GM18508 (cell line): ENCODE results near the gene DNAH11.
"Not testable (repeated sequence)": the region's sequence is repeated elsewhere in the genome, so short reads cannot be mapped to it uniquely, and the experiment has no call there.

ENCODE experiments used
- ATAC-seq: cut with Tn5 transposase; IDR thresholded peaks from one replicate; pipeline ENCODE4 v1.9.1; 2021; ENCODE audit warnings: moderate number of reproducible peaks; ENCODE audit not compliant: insufficient read depth, unreplicated experiment

DNAH11 gene

GRCh38 chr7:21542891-21543527, at the start of gene DNAH11:
Gene DNAH11 (plus strand): TSS chr7:21543039. CDS start chr7:21543246, 207 bp downstream.
- ATAC-seq = no peak

GRCh38 chr7:21495731-21496130, 47.1 kb upstream of the DNAH11 start:
- no peak for ATAC-seq

GRCh38 chr7:21497072-21497471, 45.8 kb upstream of the DNAH11 start:
- no peak for ATAC-seq

GRCh38 chr7:21500117-21500832, 42.6 kb upstream of the DNAH11 start:
- ATAC-seq = no peak

- no peak for ATAC-seq
These were observed 38.8 kb upstream of the DNAH11 start for GRCh38 chr7:21504021-21504420.

- no peak for ATAC-seq
These were observed 35.1 kb upstream of the DNAH11 start for GRCh38 chr7:21507627-21508343.

GRCh38 chr7:21508538-21508937, 34.3 kb upstream of the DNAH11 start:
- no peak for ATAC-seq

- no peak for ATAC-seq
These were observed 28.8 kb upstream of the DNAH11 start for GRCh38 chr7:21514062-21514461.

- no peak for ATAC-seq
These were observed 18.2 kb upstream of the DNAH11 start for GRCh38 chr7:21524680-21525079.

- ATAC-seq = no peak
These were observed 16.8 kb upstream of the DNAH11 start for GRCh38 chr7:21526007-21526406.

- ATAC-seq = no peak
These were observed 16.4 kb upstream of the DNAH11 start for GRCh38 chr7:21526448-21526847.

- ATAC-seq = not testable (repeated sequence)
These were observed 10.4 kb upstream of the DNAH11 start for GRCh38 chr7:21532485-21532884.

GRCh38 chr7:21533646-21534045, 9.2 kb upstream of the DNAH11 start:
- ATAC-seq = not testable (repeated sequence)

GRCh38 chr7:21536445-21537118, 6.3 kb upstream of the DNAH11 start:
- ATAC-seq = not testable (repeated sequence)

- no peak for ATAC-seq
These were observed 3.8 kb upstream of the DNAH11 start for GRCh38 chr7:21538936-21539495.

GRCh38 chr7:21543528-21544302, 876 bp downstream of the DNAH11 start:
- ATAC-seq = no peak

- ATAC-seq = no peak
These were observed 1.4 kb downstream of the DNAH11 start for GRCh38 chr7:21544303-21544656.

- no peak for ATAC-seq
These were observed 1.9 kb downstream of the DNAH11 start for GRCh38 chr7:21544715-21545114.

GRCh38 chr7:21547501-21547900, 4.7 kb downstream of the DNAH11 start:
- ATAC-seq = no peak

GRCh38 chr7:21548491-21548890, 5.7 kb downstream of the DNAH11 start:
- ATAC-seq = no peak
